ENCODE results near the gene CBX6. TPM values are rescaled to one million over a fixed set of nuclear protein-coding genes. Genes with fewer than 3 reads are reported as not detected.

CBX6 gene
- total and polyA plus RNA-seq, 10 of the 15 experiments (the other 5 are each of a cell fraction or from before 2014, with no cell fraction given) = 3.6 to 142 (median 37.4) TPM

- Histone ChIP-seq H2AFZ (ENCODE audit: control insufficient read depth, low read depth, low read length) (no peak overlapping the region), H3K4me3 (no peak overlapping the region), H3K4me1 (ENCODE audit: control insufficient read depth, insufficient read depth, low read length) (no peaks in the 10 kb centered on the region), H3K9ac (ENCODE audit: control insufficient read depth, insufficient read depth, low read length) (no peak overlapping the region), H4K20me1 (ENCODE audit: control insufficient read depth, insufficient read depth) (peaks cover 4% of the 10 kb centered on the region; the same call in 1 of the 2 replicates), H3K36me3 (ENCODE audit: control insufficient read depth in 2 of 2, insufficient read depth in 2 of 2, low read length in 1 of 2) (no peaks in the 10 kb centered on the region), H3K9me3 (replicated peaks; ENCODE audit: control insufficient read depth, insufficient read depth, low read length) (no peaks in the 10 kb centered on the region), H3K4me2 (ENCODE audit: control insufficient read depth, insufficient read depth) (no peak overlapping the region), H3K27ac (ENCODE audit: control insufficient read depth, insufficient read depth) (no peak overlapping the region), H3K79me2 (ENCODE audit: control insufficient read depth, insufficient read depth, low read length) (no peaks in the 10 kb centered on the region), H3K27me3 (replicated peaks in 1 of 2; ENCODE audit: control insufficient read depth in 2 of 2, insufficient read depth in 2 of 2, low read length in 1 of 2) (peaks cover 0 to 4% of the 10 kb centered on the region in 2 experiments; a peak in 3 of 4 replicates)
- SMC1A ChIA-PET (ENCODE audit: uncharacterized antibody, unreplicated experiment) = no interaction called here
- intact Hi-C loops (cut with micrococcal nuclease; ENCODE audit: unreplicated experiment) = no loop called here
- DNase-seq (ENCODE audit: low read depth, low spot score) (no peak), FAIRE-seq (no peak), ATAC-seq (no peak)
- no TSS peak for BruUV-seq (replicated peaks)
- TF ChIP-seq SUPT20H (IDR thresholded peaks at IDR 0.05; ENCODE audit: borderline replicate concordance, control insufficient read depth, low read depth, low read length) = no peak
- RAD21 ChIA-PET (ENCODE audit: unreplicated experiment) = no interaction called here
- WGBS (ENCODE audit: insufficient coverage, insufficient replicate concordance, low lambda C conversion rate, missing lambda C conversion rate) = 14% methylated on average over 15 of the region's 15 CpGs
- in situ Hi-C loops (cut with MboI) = no loop called here
- POLR2A ChIA-PET = no interaction called here
- CTCF ChIA-PET = interaction anchor here (0.6 to 0.7 kb wide), 2 partner anchors 18 to 22 kb away, joined by 3 to 4 read pairs; no protein-coding TSS in a partner anchor
Measured at GRCh38 chr22:38850941-38851849, 20.8 kb downstream of the CBX6 start.

GRCh38 chr22:38850399-38850798 lies 21.6 kb downstream of the CBX6 start:
- ChIA-PET CTCF (no interaction called here), RAD21 (ENCODE audit: unreplicated experiment) (no interaction called here), POLR2A (no interaction called here), SMC1A (ENCODE audit: uncharacterized antibody, unreplicated experiment) (no interaction called here)
- Histone ChIP-seq H3K79me2 (ENCODE audit: control insufficient read depth, insufficient read depth, low read length) (no peaks in the 10 kb centered on the region), H3K27me3 (replicated peaks in 1 of 2; ENCODE audit: control insufficient read depth in 2 of 2, insufficient read depth in 2 of 2, low read length in 1 of 2) (peaks cover 0 to 6% of the 10 kb centered on the region in 2 experiments; a peak in 3 of 4 replicates), H3K9ac (ENCODE audit: control insufficient read depth, insufficient read depth, low read length) (no peak overlapping the region), H3K4me3 (no peak overlapping the region), H3K4me1 (ENCODE audit: control insufficient read depth, insufficient read depth, low read length) (no peaks in the 10 kb centered on the region), H3K4me2 (ENCODE audit: control insufficient read depth, insufficient read depth) (no peak overlapping the region), H3K27ac (ENCODE audit: control insufficient read depth, insufficient read depth) (no peak overlapping the region), H3K9me3 (replicated peaks; ENCODE audit: control insufficient read depth, insufficient read depth, low read length) (no peaks in the 10 kb centered on the region), H3K36me3 (ENCODE audit: control insufficient read depth in 2 of 2, insufficient read depth in 2 of 2, low read length in 1 of 2) (no peaks in the 10 kb centered on the region), H4K20me1 (ENCODE audit: control insufficient read depth, insufficient read depth) (peaks cover 4% of the 10 kb centered on the region; the same call in 1 of the 2 replicates), H2AFZ (ENCODE audit: control insufficient read depth, low read depth, low read length) (no peak overlapping the region)
- WGBS (ENCODE audit: insufficient coverage, insufficient replicate concordance, low lambda C conversion rate, missing lambda C conversion rate) = 0% methylated on average over 1 of the region's 2 CpGs
- no TSS peak for BruUV-seq (replicated peaks)
- no peak for ATAC-seq
- intact Hi-C loops (cut with micrococcal nuclease; ENCODE audit: unreplicated experiment) (no loop called here), in situ Hi-C loops (cut with MboI) (no loop called here)
- DNase-seq (ENCODE audit: low read depth, low spot score) = no peak
- FAIRE-seq = no peak
- TF ChIP-seq CHD2 (IDR thresholded peaks at IDR 0.05; ENCODE audit: borderline replicate concordance, low read depth, low read length) (no peak), MTA3 (IDR thresholded peaks at IDR 0.05; ENCODE audit: borderline replicate concordance, low read length) (no peak), ZNF384 (IDR thresholded peaks at IDR 0.05; ENCODE audit: borderline replicate concordance, low read depth, low read length) (no peak), CEBPZ (IDR thresholded peaks at IDR 0.05; ENCODE audit: low read depth, low read length) (no peak), CBX3 (IDR thresholded peaks at IDR 0.05; ENCODE audit: borderline replicate concordance, low read depth) (no peak), POLR2AphosphoS5 (IDR thresholded peaks at IDR 0.05; ENCODE audit: low read length) (no peak), NKRF (conservative IDR thresholded peaks at IDR 0.05) (no peak), EED (IDR thresholded peaks at IDR 0.05; ENCODE audit: low read depth) (no peak)
